ENCODE measurements around the gene TRUB1. TPM values are rescaled to one million over a fixed set of nuclear protein-coding genes. Genes with fewer than 3 reads are reported as not detected.

Gene TRUB1
- polyA plus RNA-seq (2012; rRNA removed), result 9.9 and 11.1 TPM in 2 replicates
- polyA plus RNA-seq (2012; cell fraction: cytosol; rRNA removed), result 11.6 and 16.6 TPM in 2 replicates
- polyA plus RNA-seq (2012; cell fraction: nucleus; rRNA removed), result 7.9 and 8.3 TPM in 2 replicates

- no peaks in the 10 kb centered on the region for H3K9me2 ChIP-seq
- peak within 1 kb of the TSS; percentile 91 for H3K4me2 ChIP-seq
- POLR2A ChIA-PET, result interaction anchor here (0.6 to 1.5 kb wide), 7 partner anchors 18 to 192 kb away, joined by 3 to 8 read pairs (median 3); no protein-coding TSS in a partner anchor
- H3K36me3 ChIP-seq (replicated peaks in 1 of 2; ENCODE audit: control insufficient read depth in 1 of 2, insufficient read depth in 2 of 2, low read length in 1 of 2), result peaks cover 10 to 16% of the 10 kb centered on the region in 2 experiments
- peak within 1 kb of the TSS; percentile 60 to 90 for H3K27ac ChIP-seq (ENCODE audit: low read depth in 2 of 2, low read length in 1 of 2)
- DNase-seq, result peak; percentile 87
- under 1% methylated on average over 43 of the region's 46 CpGs for WGBS (ENCODE audit: low lambda C conversion rate)
- peaks cover 40% of the 10 kb centered on the region for H3K79me2 ChIP-seq (ENCODE audit: insufficient read depth)
- no peaks in the 10 kb centered on the region for H3K9me3 ChIP-seq
- peaks cover 5 to 9% of the 10 kb centered on the region in 2 experiments; a peak in 2 of 4 replicates for H3K4me1 ChIP-seq (ENCODE audit: control insufficient read depth in 1 of 2, insufficient read depth in 2 of 2, low read depth in 1 of 2, low read length in 1 of 2)
- H2AFZ ChIP-seq (ENCODE audit: low read depth), result peak within 1 kb of the TSS; percentile 66
- peak within 1 kb of the TSS; percentile 90 for H3K9ac ChIP-seq
- CTCF ChIA-PET, result interaction anchor here (1.0 to 2.2 kb wide), 4 partner anchors 20 to 388 kb away, joined by 3 to 17 read pairs (median 4); no protein-coding TSS in a partner anchor
- no peaks in the 10 kb centered on the region for H4K20me1 ChIP-seq (ENCODE audit: insufficient read depth)
- H3K27me3 ChIP-seq (ENCODE audit: insufficient read depth), result no peaks in the 10 kb centered on the region
- H3K4me3 ChIP-seq (ENCODE audit: low read depth in 2 of 2, low read length in 1 of 2), result peak within 1 kb of the TSS; percentile 86 to 99
- no peaks in the 10 kb centered on the region for H3F3A ChIP-seq (replicated peaks; ENCODE audit: insufficient read depth)
- no peak for TF ChIP-seq FOXJ3 (CRISPR knock-in tag; IDR thresholded peaks at IDR 0.05)
- TF ChIP-seq MXI1 (IDR thresholded peaks at IDR 0.05; ENCODE audit: low read depth, low read length), result peak; percentile 93
- no peak for TF ChIP-seq RXRA (IDR thresholded peaks at IDR 0.05; ENCODE audit: borderline replicate concordance, low read depth)
- no peak for TF ChIP-seq JUND (IDR thresholded peaks at IDR 0.05)
- peak; percentile 97 for TF ChIP-seq CHD2 (IDR thresholded peaks at IDR 0.05; ENCODE audit: low read length, partially characterized antibody)
- peak; percentile 90 for TF ChIP-seq YY1 (IDR thresholded peaks at IDR 0.05; ENCODE audit: low read depth)
- peak; percentile 98 for TF ChIP-seq TAF1 (IDR thresholded peaks at IDR 0.05; ENCODE audit: borderline replicate concordance, low read depth, low read length)
- TF ChIP-seq MEF2A (IDR thresholded peaks at IDR 0.05; ENCODE audit: borderline replicate concordance, low read depth), result no peak
- TF ChIP-seq, protein P1, sequence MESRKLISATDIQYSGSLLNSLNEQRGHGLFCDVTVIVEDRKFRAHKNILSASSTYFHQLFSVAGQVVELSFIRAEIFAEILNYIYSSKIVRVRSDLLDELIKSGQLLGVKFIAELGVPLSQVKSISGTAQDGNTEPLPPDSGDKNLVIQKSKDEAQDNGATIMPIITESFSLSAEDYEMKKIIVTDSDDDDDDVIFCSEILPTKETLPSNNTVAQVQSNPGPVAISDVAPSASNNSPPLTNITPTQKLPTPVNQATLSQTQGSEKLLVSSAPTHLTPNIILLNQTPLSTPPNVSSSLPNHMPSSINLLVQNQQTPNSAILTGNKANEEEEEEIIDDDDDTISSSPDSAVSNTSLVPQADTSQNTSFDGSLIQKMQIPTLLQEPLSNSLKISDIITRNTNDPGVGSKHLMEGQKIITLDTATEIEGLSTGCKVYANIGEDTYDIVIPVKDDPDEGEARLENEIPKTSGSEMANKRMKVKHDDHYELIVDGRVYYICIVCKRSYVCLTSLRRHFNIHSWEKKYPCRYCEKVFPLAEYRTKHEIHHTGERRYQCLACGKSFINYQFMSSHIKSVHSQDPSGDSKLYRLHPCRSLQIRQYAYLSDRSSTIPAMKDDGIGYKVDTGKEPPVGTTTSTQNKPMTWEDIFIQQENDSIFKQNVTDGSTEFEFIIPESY (IDR thresholded peaks at IDR 0.05; ENCODE audit: borderline replicate concordance, low read depth), result peak; percentile 91; the same call in 1 of the 2 replicates
- TF ChIP-seq, protein P2, sequence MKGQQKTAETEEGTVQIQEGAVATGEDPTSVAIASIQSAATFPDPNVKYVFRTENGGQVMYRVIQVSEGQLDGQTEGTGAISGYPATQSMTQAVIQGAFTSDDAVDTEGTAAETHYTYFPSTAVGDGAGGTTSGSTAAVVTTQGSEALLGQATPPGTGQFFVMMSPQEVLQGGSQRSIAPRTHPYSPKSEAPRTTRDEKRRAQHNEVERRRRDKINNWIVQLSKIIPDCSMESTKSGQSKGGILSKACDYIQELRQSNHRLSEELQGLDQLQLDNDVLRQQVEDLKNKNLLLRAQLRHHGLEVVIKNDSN (IDR thresholded peaks at IDR 0.05; ENCODE audit: borderline replicate concordance, low read depth), result no peak
- no peak for TF ChIP-seq CTCF (IDR thresholded peaks at IDR 0.05)
- peak; percentile 53 for TF ChIP-seq GABPA (IDR thresholded peaks at IDR 0.05; ENCODE audit: low read depth)
- TF ChIP-seq EP300 (IDR thresholded peaks at IDR 0.05; ENCODE audit: borderline replicate concordance in 1 of 2, low read depth in 1 of 2, low read length in 1 of 2), result no peak
- no peak for TF ChIP-seq FOXM1 (IDR thresholded peaks at IDR 0.05; ENCODE audit: low read depth)
- peak; percentile 39; the same call in 1 of the 2 replicates for TF ChIP-seq SIN3A (IDR thresholded peaks at IDR 0.05; ENCODE audit: borderline replicate concordance, low read depth, low read length)
- no peak for TF ChIP-seq TCF12 (IDR thresholded peaks at IDR 0.05)
- no peak for TF ChIP-seq GATA2 (CRISPR knock-in tag; IDR thresholded peaks at IDR 0.05)
- no peak for TF ChIP-seq TEAD4 (IDR thresholded peaks at IDR 0.05; ENCODE audit: borderline replicate concordance, insufficient read depth)
- TF ChIP-seq POLR2AphosphoS5 (IDR thresholded peaks at IDR 0.05; ENCODE audit: low read depth, low read length), result peak; percentile 95
- TF ChIP-seq ELF1 (IDR thresholded peaks at IDR 0.05), result peak; percentile 100
- TF ChIP-seq, protein P3, sequence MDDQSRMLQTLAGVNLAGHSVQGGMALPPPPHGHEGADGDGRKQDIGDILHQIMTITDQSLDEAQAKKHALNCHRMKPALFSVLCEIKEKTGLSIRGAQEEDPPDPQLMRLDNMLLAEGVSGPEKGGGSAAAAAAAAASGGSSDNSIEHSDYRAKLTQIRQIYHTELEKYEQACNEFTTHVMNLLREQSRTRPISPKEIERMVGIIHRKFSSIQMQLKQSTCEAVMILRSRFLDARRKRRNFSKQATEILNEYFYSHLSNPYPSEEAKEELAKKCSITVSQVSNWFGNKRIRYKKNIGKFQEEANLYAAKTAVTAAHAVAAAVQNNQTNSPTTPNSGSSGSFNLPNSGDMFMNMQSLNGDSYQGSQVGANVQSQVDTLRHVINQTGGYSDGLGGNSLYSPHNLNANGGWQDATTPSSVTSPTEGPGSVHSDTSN (IDR thresholded peaks at IDR 0.05), result no peak
- no peak for TF ChIP-seq FOSL2 (IDR thresholded peaks at IDR 0.05; ENCODE audit: borderline replicate concordance, low read depth)
- TF ChIP-seq REST (IDR thresholded peaks at IDR 0.05; ENCODE audit: low read depth, low read length), result 0 out of 2 replicates have a peak, but pooled peaks have one; percentile 20
These were observed at the start of gene TRUB1 for GRCh38 chr10:114937962-114938855. Gene TRUB1, plus strand, starts transcription at chr10:114938195. Its CDS starts 59 bp downstream, at chr10:114938254.

Measured in SK-N-SH (cell line).